GM19397 (cell line): ENCODE results near the gene HYLS1.

Experiments used
- ATAC-seq: cut with Tn5 transposase; IDR thresholded peaks from one replicate; pipeline ENCODE4 v1.9.1; 2021; ENCODE audit warnings: mild to moderate bottlenecking, moderate library complexity; ENCODE audit not compliant: unreplicated experiment

The HYLS1 gene

DNA sequence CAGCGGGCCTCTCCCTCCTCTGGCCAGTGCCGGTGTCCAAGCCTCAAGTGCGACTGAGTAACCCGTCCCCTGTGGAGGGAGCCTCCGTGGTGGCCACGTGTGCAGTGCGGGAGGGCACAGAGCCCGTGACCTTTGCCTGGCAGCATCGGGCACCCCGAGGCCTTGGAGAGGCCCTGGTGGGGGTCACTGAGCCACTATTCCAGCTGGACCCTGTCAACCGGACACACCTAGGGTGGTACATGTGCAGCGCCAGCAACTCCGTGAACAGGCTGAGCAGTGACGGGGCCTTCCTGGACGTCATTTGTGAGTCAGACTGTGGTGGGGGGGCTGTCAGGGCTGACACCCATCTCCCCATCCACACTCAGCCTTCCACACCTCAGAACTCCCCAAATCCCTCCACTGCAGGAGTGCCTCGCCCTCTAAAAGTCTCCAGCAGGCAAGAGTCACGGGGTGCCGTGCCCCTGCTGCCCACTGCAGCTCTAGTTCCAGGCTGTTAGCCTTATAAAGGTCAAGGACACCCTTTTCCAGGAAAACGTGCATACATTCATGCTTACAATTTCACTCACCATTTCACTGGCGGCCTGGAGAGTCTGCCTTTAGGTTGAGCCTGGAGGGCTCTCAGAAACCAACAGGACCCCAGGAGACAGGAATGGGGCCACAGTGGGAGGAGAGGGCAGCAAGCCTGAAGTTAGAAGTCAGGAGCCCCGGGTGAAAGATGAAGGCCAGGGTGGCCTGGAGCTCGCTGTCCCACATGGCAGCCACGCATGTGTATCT, 61.0 kb downstream of the HYLS1 start:
- ATAC-seq, result no peak

DNA sequence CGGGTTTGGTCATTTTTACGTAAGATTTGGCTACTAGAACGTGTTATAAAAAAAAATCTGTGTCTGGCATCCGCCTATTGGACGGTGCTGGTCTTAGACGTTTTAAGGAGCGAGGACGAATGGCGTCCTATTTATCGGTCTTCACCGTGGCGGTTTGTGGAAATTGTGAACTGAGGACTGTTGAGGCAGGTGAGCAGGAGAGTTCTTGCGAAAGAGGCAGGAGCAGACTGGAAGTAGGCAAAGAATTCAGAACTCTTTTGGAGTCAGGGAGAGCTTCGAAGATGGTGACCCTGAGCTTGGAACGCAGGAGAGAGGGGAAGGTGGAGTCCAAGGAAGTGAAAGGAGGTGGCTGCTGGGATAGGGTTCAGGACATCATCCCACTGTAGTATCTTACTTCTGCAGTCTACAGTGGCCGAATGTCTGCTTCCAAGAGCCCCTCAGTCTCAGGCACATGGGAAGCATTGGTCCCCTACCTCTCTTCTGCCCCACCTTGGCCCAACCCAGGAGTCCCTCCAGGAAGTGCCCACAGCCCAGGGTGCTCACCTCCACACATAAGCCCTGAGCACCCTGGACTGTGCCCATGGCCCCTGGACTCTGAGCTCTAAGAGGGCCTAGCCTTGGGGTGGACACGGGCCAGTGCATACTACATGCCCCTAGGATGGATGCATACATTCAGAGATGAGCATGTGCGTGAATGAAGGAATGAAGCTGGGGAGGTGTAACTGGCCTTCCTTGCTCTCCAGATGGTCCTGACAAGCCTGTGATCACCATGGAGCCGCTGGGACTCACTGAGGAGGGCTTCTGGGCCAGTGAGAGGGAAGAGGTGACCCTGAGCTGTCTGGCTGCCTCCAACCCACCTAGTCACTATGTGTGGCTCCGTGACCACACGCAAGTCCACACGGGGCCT, 62.1 kb downstream of the HYLS1 start:
- no peak for ATAC-seq

DNA sequence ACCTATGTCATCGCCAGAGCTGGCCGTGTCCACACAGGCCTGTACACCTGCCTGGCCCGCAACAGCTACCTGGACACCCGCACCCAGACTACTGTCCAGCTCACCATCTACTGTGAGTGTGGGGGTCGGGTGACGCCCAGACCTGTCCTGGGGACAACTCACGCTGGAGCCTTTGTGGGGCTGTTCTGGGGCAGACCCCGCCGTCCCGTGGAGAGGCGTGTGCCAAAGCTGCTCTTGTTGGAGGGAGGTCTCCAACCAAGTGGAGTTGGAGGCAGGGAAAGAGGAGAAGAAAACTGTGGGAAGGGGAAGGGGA, 62.7 kb downstream of the HYLS1 start:
- ATAC-seq, result no peak
